ENCODE measurements around the gene CDH4. TPM values are rescaled to one million over a fixed set of nuclear protein-coding genes. Genes with fewer than 3 reads are reported as not detected.

The CDH4 gene
- polyA plus RNA-seq, 1 experiment, result 1.5 TPM

- Histone ChIP-seq H3K36me3 (ENCODE audit: control insufficient read depth, insufficient read depth, low read length) (no peaks in the 10 kb centered on the region), H3K27me3 (ENCODE audit: control insufficient read depth, insufficient read depth, low read length) (no peaks in the 10 kb centered on the region), H3K4me3 (ENCODE audit: low read depth, low read length) (no peak overlapping the region)
- no peak for DNase-seq (ENCODE audit: low read depth)
- POLR2A ChIA-PET, result no interaction called here
- TF ChIP-seq CTCF (IDR thresholded peaks at IDR 0.05; ENCODE audit: insufficient read depth, low read depth, low read length), result no peak
- CTCF ChIA-PET, result interaction anchor here (1.7 kb wide), 1 partner anchor 12 kb away, joined by 3 read pairs; no protein-coding TSS in a partner anchor
Measured at GRCh38 chr20:61538943-61539265, 286.8 kb downstream of the CDH4 start.

- Histone ChIP-seq H3K27me3 (ENCODE audit: control insufficient read depth, insufficient read depth, low read length) (no peaks in the 10 kb centered on the region), H3K36me3 (ENCODE audit: control insufficient read depth, insufficient read depth, low read length) (no peaks in the 10 kb centered on the region), H3K4me3 (ENCODE audit: low read depth, low read length) (no peak overlapping the region)
- no peak for DNase-seq (ENCODE audit: low read depth)
- POLR2A ChIA-PET, result no interaction called here
- TF ChIP-seq CTCF (IDR thresholded peaks at IDR 0.05; ENCODE audit: insufficient read depth, low read depth, low read length), result no peak
- CTCF ChIA-PET, result interaction anchor here (1.7 kb wide), 1 partner anchor 11 kb away, joined by 3 read pairs; no protein-coding TSS in a partner anchor
Measured at GRCh38 chr20:61539706-61540360, 287.8 kb downstream of the CDH4 start.

GRCh38 chr20:61541537-61541936 lies 289.5 kb downstream of the CDH4 start:
- no peak for DNase-seq (ENCODE audit: low read depth)
- ChIA-PET POLR2A (no interaction called here), CTCF (no interaction called here)
- Histone ChIP-seq H3K36me3 (ENCODE audit: control insufficient read depth, insufficient read depth, low read length) (no peaks in the 10 kb centered on the region), H3K4me3 (ENCODE audit: low read depth, low read length) (no peak overlapping the region), H3K27me3 (ENCODE audit: control insufficient read depth, insufficient read depth, low read length) (no peaks in the 10 kb centered on the region)
- no peak for TF ChIP-seq CTCF (IDR thresholded peaks at IDR 0.05; ENCODE audit: insufficient read depth, low read depth, low read length)

DNA sequence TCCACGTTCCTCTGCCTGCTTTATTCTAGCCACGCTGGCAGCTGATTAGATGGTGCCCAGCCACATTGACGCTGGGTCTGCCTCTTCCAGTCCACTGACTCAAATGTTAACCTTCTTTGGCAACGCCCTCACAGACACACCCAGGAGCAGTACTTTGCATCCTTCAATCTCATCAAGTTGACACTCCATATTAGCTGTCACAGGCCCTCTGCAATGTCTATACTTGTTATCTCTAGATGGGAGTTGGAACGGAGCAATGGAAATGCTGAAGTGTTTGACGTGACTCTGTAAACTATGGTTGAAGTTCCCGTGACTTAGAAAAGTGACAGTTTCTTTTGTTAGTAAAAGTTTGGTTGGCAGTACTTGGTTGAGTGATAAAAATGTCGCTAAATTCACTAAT lies 291.0 kb downstream of the CDH4 start:
- ChIA-PET CTCF (interaction anchor here (1.0 kb wide), 1 partner anchor 14 kb away, joined by 3 read pairs; no protein-coding TSS in a partner anchor), POLR2A (no interaction called here)
- Histone ChIP-seq H3K4me3 (ENCODE audit: low read depth, low read length) (no peak overlapping the region), H3K27me3 (ENCODE audit: control insufficient read depth, insufficient read depth, low read length) (no peaks in the 10 kb centered on the region), H3K36me3 (ENCODE audit: control insufficient read depth, insufficient read depth, low read length) (no peaks in the 10 kb centered on the region)
- TF ChIP-seq CTCF (IDR thresholded peaks at IDR 0.05; ENCODE audit: insufficient read depth, low read depth, low read length), result no peak
- DNase-seq (ENCODE audit: low read depth), result no peak

GRCh38 chr20:61543931-61544745 lies 292.1 kb downstream of the CDH4 start:
- Histone ChIP-seq H3K27me3 (ENCODE audit: control insufficient read depth, insufficient read depth, low read length) (no peaks in the 10 kb centered on the region), H3K4me3 (ENCODE audit: low read depth, low read length) (no peak overlapping the region), H3K36me3 (ENCODE audit: control insufficient read depth, insufficient read depth, low read length) (no peaks in the 10 kb centered on the region)
- ChIA-PET CTCF (interaction anchor here (1.0 kb wide), 1 partner anchor 13 kb away, joined by 3 read pairs; no protein-coding TSS in a partner anchor), POLR2A (no interaction called here)
- no peak for TF ChIP-seq CTCF (IDR thresholded peaks at IDR 0.05; ENCODE audit: insufficient read depth, low read depth, low read length)
- no peak for DNase-seq (ENCODE audit: low read depth)

Measured in BJ (cell line).